Liver (tissue), 9 donors: ENCODE data around the gene HOOK1. TPM values are rescaled to one million over a fixed set of nuclear protein-coding genes. Genes with fewer than 3 reads are reported as not detected.

Experiments used
- DNase-seq: peaks from one replicate; pipeline ENCODE4 v3.0.0-alpha.2; 2017; ENCODE audit warnings: low spot score
- H3K27ac ChIP-seq, 2 donors: one replicate each; pipeline ENCODE4 v1.7.0; 2013; ENCODE audit warnings: inconsistent platforms in 2 of 2, low read length in 2 of 2, control low read depth in 1 of 2, low read depth in 1 of 2, mild to moderate bottlenecking in 1 of 2
- H3K27me3 ChIP-seq, 4 donors: one replicate each; pipeline versions ENCODE4 v1.6.1 to v1.7.0; 2013; ENCODE audit warnings: low read length in 3 of 4, inconsistent platforms in 1 of 4, mild to moderate bottlenecking in 1 of 4, moderate library complexity in 1 of 4; ENCODE audit not compliant: control insufficient read depth in 4 of 4, insufficient read depth in 4 of 4
- H3K36me3 ChIP-seq, 4 donors: one replicate each; pipeline versions ENCODE4 v1.6.1 to v1.7.0; 2013; ENCODE audit warnings: low read length in 3 of 4, mild to moderate bottlenecking in 3 of 4, low read depth in 1 of 4, moderate library complexity in 1 of 4; ENCODE audit not compliant: control insufficient read depth in 4 of 4, insufficient read depth in 3 of 4
- H3K4me1 ChIP-seq, 4 donors: one replicate each; pipeline versions ENCODE4 v1.6.1 to v1.7.0; 2013; ENCODE audit warnings: low read length in 3 of 4, mild to moderate bottlenecking in 3 of 4, moderate library complexity in 1 of 4; ENCODE audit not compliant: control insufficient read depth in 4 of 4, insufficient read depth in 4 of 4
- H3K4me3 ChIP-seq, 3 donors: one replicate each; pipeline versions ENCODE4 v1.6.1 to v1.7.0; 2013; ENCODE audit warnings: low read length in 3 of 3, control low read depth in 1 of 3, low read depth in 1 of 3, mild to moderate bottlenecking in 1 of 3
- H3K9ac ChIP-seq, 2 donors: one replicate each; pipeline ENCODE4 v1.7.0; 2013; ENCODE audit warnings: low read length in 2 of 2, mild to moderate bottlenecking in 2 of 2, moderate library complexity in 2 of 2, control low read depth in 1 of 2, low read depth in 1 of 2
- H3K9me3 ChIP-seq, 4 donors: one replicate each; pipeline versions ENCODE4 v1.6.1 to v1.7.0; 2013; ENCODE audit warnings: low read length in 3 of 4; ENCODE audit not compliant: control insufficient read depth in 4 of 4
- EGR1 ChIP-seq, 2 donors: IDR thresholded peaks; 2 replicates each; pipeline ENCODE4 v1.6.1; 2016 to 2018; ENCODE audit warnings: antibody characterized with exemption in 2 of 2, low read depth in 2 of 2
- FOXA2 ChIP-seq: IDR thresholded peaks from 2 replicates; pipeline ENCODE4 v1.6.1; 2016; ENCODE audit warnings: antibody characterized with exemption
- GABPA ChIP-seq, 2 donors: IDR thresholded peaks in 1 of 2; conservative IDR thresholded peaks in 1 of 2; 2 replicates each; pipeline ENCODE4 v1.6.1; 2016; ENCODE audit warnings: antibody characterized with exemption in 2 of 2, mild to moderate bottlenecking in 1 of 2, moderate library complexity in 1 of 2
- HNF4A ChIP-seq, 2 donors: conservative IDR thresholded peaks; 2 replicates each; pipeline ENCODE4 v1.6.1; 2016; ENCODE audit warnings: antibody characterized with exemption in 2 of 2, mild to moderate bottlenecking in 2 of 2
- HNF4G ChIP-seq: IDR thresholded peaks from 2 replicates; pipeline ENCODE4 v1.6.1; 2016; ENCODE audit warnings: antibody characterized with exemption
- NR2F2 ChIP-seq: IDR thresholded peaks from 2 replicates; pipeline ENCODE4 v1.6.1; 2016; ENCODE audit warnings: antibody characterized with exemption
- RAD21 ChIP-seq, 2 donors: IDR thresholded peaks; 2 replicates each; pipeline ENCODE4 v1.6.1; 2016; ENCODE audit warnings: antibody characterized with exemption in 2 of 2, mild to moderate bottlenecking in 2 of 2
- RXRA ChIP-seq, 2 donors: IDR thresholded peaks; 2 replicates each; pipeline ENCODE4 v1.6.1; 2017 to 2018; ENCODE audit warnings: antibody characterized with exemption in 2 of 2, mild to moderate bottlenecking in 1 of 2
- SP1 ChIP-seq: IDR thresholded peaks from 2 replicates; pipeline ENCODE4 v1.6.1; 2018; ENCODE audit warnings: antibody characterized with exemption, mild to moderate bottlenecking
- TAF1 ChIP-seq: conservative IDR thresholded peaks from 2 replicates; pipeline ENCODE4 v1.6.1; 2016; ENCODE audit warnings: antibody characterized with exemption, mild to moderate bottlenecking
- YY1 ChIP-seq: IDR thresholded peaks from 2 replicates; pipeline ENCODE4 v1.6.1; 2016; ENCODE audit warnings: antibody characterized with exemption, mild to moderate bottlenecking
- WGBS: extraction: QIAGEN DNeasy Blood & Tissue Kit; methylation state at CpG from one replicate; pipeline ENCODE4 v1.1.7; 2013; 5-methylcytosine and 5-hydroxymethylcytosine counted together
- polyA plus RNA-seq, 2 donors: library from polyadenylated mRNA; stranded (reverse) in 1 of 2; unstranded in 1 of 2; fragments of 200-250 nt in 1 of 2; fragments of >200 nt in 1 of 2; fragmentation: Nextera tagmentation in 1 of 2; extraction: Ambion mirVana in 1 of 2; gene quantifications; one replicate each; pipeline versions ENCODE4 v1.2.1 to v1.2.3, GENCODE V29; 2013 to 2015
- total RNA-seq, 2 donors: library from RNA; depleted of rRNA; stranded (reverse); fragments of >200 nt; gene quantifications; one replicate each; pipeline ENCODE4 v1.2.3, GENCODE V29; 2014
- TF ChIP-seq, protein P1 (sequence below): IDR thresholded peaks from 2 replicates; pipeline ENCODE4 v1.6.1; 2016; ENCODE audit warnings: antibody characterized with exemption
- TF ChIP-seq, protein P2 (sequence below): IDR thresholded peaks from 2 replicates; pipeline ENCODE4 v1.6.1; 2016; ENCODE audit warnings: antibody characterized with exemption, mild to moderate bottlenecking
- TF ChIP-seq, protein P3 (sequence below): fragments of 150-350 bp; IDR thresholded peaks from 2 replicates; pipeline ENCODE4 v1.5.1; 2017; ENCODE audit warnings: improper control_type of control experiment, low read depth, low read length; ENCODE audit not compliant: missing input control
- donor health status: healthy.
- donor health status: healthy.
- donor health status: healthy.
- donor health status: healthy.
- donor health status: healthy.

Gene HOOK1
- 10 to 100 TPM; 24.7 to 33.4 TPM for total RNA-seq
- 10 to 100 TPM; 10.3 TPM for polyA plus RNA-seq

DNA sequence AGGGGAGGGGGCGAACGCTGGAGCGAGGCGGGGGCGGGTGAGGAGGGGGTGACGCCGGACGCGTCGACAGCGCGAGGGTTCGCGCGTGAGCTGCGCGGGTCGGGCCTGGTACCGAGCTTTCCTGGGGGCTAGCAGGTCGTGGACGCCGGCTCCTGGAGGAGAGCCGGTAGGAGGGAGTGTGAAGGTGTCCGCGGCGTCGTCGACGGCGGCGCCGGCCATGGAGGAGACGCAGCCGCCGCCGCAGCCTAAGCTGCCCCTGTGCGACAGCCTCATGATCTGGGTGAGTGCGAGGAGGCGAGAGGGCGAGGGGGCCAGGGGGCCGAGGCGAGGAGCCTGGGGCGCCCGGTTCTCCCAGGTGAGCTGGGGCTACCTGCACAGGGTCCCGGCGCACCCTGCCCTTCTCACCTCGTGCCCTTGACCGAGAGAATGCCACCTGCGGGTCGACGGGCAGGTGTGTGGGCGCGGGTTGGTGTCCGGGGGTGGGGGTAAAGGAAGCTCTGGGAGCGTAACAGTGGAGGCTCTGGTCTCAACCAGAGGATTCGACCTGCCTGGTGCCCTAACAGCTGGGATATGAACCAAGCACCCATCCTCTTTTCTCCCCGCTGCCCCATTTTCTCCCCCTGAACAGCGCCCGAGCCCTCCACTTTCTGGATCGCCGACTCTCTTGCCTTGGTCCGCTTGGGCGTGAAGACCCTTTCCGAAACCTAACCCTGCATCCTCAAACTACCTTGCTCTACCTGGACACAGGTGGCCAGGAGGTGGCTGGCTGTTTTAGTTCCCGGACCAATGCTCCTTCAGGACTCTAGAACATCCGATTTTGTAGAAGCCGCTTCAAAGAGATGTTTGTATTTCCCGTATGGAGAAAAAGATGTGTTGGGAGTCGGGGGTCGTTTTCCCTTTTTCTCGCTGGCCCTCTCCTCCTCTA, at the start of gene HOOK1:
HOOK1 (plus strand) TSS at position 49 of the 925 bp plus-strand sequence; CDS start at position 218, 169 bp downstream.
- Histone ChIP-seq H3K27ac (peak within 1 kb of the TSS; percentile 97), H3K9me3 (no peaks in the 10 kb centered on the region), H3K4me3 (peak within 1 kb of the TSS; percentile 62 to 80 (median 79)), H3K36me3 (no peaks in the 10 kb centered on the region), H3K27me3 (no peaks in the 10 kb centered on the region), H3K9ac (peak within 1 kb of the TSS; percentile 29 to 71), H3K4me1 (peaks cover 3 to 35% (median 12%) of the 10 kb centered on the region in 4 donors)
- 5% methylated on average over 71 of the region's 71 CpGs for WGBS
- peak; percentile 53 for DNase-seq
- TF ChIP-seq SP1 = no peak
- TF ChIP-seq, protein P1, sequence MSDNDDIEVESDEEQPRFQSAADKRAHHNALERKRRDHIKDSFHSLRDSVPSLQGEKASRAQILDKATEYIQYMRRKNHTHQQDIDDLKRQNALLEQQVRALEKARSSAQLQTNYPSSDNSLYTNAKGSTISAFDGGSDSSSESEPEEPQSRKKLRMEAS = peak; percentile 8
- TF ChIP-seq, protein P2, sequence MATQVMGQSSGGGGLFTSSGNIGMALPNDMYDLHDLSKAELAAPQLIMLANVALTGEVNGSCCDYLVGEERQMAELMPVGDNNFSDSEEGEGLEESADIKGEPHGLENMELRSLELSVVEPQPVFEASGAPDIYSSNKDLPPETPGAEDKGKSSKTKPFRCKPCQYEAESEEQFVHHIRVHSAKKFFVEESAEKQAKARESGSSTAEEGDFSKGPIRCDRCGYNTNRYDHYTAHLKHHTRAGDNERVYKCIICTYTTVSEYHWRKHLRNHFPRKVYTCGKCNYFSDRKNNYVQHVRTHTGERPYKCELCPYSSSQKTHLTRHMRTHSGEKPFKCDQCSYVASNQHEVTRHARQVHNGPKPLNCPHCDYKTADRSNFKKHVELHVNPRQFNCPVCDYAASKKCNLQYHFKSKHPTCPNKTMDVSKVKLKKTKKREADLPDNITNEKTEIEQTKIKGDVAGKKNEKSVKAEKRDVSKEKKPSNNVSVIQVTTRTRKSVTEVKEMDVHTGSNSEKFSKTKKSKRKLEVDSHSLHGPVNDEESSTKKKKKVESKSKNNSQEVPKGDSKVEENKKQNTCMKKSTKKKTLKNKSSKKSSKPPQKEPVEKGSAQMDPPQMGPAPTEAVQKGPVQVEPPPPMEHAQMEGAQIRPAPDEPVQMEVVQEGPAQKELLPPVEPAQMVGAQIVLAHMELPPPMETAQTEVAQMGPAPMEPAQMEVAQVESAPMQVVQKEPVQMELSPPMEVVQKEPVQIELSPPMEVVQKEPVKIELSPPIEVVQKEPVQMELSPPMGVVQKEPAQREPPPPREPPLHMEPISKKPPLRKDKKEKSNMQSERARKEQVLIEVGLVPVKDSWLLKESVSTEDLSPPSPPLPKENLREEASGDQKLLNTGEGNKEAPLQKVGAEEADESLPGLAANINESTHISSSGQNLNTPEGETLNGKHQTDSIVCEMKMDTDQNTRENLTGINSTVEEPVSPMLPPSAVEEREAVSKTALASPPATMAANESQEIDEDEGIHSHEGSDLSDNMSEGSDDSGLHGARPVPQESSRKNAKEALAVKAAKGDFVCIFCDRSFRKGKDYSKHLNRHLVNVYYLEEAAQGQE = peak; percentile 15

DNA sequence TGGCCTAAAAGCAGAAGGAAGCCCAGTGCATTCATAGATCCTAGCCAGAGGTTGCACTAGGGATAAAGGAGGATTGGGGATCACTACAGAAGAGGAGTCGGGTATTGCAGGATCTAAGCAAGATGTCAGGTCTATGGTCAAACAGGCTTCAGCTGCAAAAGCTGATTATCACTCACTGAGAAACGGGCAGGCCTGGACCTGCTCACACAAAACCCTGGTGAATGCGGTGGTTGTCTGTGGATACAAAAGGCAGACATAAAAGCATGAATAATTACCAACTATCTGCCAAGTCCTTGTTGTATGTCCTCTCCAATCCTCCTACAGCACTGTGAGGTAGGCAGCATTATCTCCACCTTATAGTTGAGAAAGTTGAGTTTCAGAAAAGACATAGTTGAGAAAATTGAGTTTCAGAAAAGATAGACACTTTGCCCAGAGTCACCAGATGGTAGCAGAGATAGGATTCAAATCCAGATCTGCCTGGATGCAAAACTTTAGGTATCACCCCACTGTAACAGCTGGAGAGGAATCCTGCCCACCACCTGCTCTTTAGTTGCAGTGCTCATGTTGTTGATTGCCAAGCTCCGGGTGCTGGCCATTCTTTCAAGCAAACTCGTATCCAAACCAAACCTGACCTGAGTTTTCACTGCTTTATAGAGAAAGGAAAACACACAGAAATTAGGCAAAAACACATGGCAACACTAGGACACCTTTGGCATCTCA, 49.6 kb upstream of the HOOK1 start:
- H3K9me3 ChIP-seq = no peaks in the 10 kb centered on the region
- H3K4me3 ChIP-seq = no peak overlapping the region
- H3K4me1 ChIP-seq = peaks cover 0 to 3% (median 0%) of the 10 kb centered on the region in 4 donors
- no peak for DNase-seq
- no peaks in the 10 kb centered on the region for H3K27me3 ChIP-seq
- TF ChIP-seq TAF1 (no peak), NR2F2 (no peak), RAD21 (IDR thresholded peaks at IDR 0.05) (no peak), HNF4G (no peak), HNF4A (conservative IDR thresholded peaks at IDR 0.05) (no peak), SP1 (no peak), EGR1 (IDR thresholded peaks at IDR 0.05; ENCODE audit: low read depth in 2 of 2) (no peak), FOXA2 (no peak), GABPA (IDR thresholded peaks at IDR 0.05 in 1 of 2, conservative IDR thresholded peaks at IDR 0.05 in 1 of 2) (no peak), YY1 (no peak), RXRA (IDR thresholded peaks at IDR 0.05) (no peak)
- TF ChIP-seq, protein P3, sequence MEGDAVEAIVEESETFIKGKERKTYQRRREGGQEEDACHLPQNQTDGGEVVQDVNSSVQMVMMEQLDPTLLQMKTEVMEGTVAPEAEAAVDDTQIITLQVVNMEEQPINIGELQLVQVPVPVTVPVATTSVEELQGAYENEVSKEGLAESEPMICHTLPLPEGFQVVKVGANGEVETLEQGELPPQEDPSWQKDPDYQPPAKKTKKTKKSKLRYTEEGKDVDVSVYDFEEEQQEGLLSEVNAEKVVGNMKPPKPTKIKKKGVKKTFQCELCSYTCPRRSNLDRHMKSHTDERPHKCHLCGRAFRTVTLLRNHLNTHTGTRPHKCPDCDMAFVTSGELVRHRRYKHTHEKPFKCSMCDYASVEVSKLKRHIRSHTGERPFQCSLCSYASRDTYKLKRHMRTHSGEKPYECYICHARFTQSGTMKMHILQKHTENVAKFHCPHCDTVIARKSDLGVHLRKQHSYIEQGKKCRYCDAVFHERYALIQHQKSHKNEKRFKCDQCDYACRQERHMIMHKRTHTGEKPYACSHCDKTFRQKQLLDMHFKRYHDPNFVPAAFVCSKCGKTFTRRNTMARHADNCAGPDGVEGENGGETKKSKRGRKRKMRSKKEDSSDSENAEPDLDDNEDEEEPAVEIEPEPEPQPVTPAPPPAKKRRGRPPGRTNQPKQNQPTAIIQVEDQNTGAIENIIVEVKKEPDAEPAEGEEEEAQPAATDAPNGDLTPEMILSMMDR = no peak
- 83% methylated on average over 5 of the region's 5 CpGs for WGBS
- H3K27ac ChIP-seq = no peak overlapping the region
- no peak overlapping the region for H3K9ac ChIP-seq
- peaks cover 3 to 15% (median 8%) of the 10 kb centered on the region in 4 donors for H3K36me3 ChIP-seq
